ENCODE measurements around the gene BHLHE40. TPM values are rescaled to one million over a fixed set of nuclear protein-coding genes. Genes with fewer than 3 reads are reported as not detected.
A peak's percentile ranks its signal among the peaks of the same experiment; 100 is the strongest.

The BHLHE40 gene
- polyA plus RNA-seq, 1 donor from 2014 or later, result 11.1 TPM

DNA sequence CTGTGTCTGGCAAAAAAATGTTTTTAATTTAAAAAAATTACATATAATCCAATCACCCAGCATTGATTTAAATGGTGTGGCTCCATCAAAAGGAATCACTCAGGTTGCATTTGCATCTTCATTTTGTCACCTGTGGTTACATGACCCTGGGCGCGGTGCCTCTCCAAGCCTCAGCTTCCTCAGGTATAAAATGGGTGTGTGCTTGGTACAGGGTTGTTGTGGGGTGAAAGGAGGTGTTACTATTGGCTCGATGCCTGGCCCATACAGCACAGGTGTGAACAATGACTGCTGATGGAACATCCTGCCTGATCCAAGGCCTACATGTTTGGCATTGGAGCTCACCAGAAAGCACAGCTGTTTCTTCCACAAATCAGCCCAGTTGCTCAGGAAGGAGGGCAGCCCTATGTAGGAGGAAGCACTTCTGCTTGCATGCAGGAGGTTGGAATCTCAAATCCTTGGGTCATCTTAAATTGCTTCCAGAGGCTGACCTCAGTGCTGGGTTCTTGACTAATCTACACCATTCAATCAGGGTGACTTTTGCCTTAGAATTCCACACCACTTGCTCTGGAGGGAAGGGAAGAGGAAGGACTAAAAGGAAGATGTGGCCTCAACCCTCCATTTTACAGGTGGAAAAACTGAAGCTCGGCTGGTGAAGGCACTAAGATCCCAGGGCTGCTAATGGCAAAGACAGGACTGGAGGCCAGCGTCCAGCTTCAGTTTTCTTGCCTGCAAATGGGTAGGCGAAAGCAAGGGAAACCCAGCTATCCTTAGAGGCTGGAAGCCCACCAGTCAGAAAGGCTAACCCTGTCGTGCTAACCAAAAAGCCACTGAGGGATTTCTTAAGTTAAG is 31.7 kb downstream of the BHLHE40 start:
- H3K36me3 Mint-ChIP-seq, result peaks cover 3% of the 10 kb centered on the region
- peak overlapping the region; percentile 93 to 99 (median 98) for H3K27ac Mint-ChIP-seq
- peaks cover 3% of the 10 kb centered on the region for H3K27me3 Mint-ChIP-seq
- H3K4me3 Mint-ChIP-seq, result peak overlapping the region; percentile 61 to 87 (median 78)
- peaks cover 53 to 71% (median 57%) of the 10 kb centered on the region in 3 donors for H3K4me1 Mint-ChIP-seq
- no peaks in the 10 kb centered on the region for H3K9me3 Mint-ChIP-seq

DNA sequence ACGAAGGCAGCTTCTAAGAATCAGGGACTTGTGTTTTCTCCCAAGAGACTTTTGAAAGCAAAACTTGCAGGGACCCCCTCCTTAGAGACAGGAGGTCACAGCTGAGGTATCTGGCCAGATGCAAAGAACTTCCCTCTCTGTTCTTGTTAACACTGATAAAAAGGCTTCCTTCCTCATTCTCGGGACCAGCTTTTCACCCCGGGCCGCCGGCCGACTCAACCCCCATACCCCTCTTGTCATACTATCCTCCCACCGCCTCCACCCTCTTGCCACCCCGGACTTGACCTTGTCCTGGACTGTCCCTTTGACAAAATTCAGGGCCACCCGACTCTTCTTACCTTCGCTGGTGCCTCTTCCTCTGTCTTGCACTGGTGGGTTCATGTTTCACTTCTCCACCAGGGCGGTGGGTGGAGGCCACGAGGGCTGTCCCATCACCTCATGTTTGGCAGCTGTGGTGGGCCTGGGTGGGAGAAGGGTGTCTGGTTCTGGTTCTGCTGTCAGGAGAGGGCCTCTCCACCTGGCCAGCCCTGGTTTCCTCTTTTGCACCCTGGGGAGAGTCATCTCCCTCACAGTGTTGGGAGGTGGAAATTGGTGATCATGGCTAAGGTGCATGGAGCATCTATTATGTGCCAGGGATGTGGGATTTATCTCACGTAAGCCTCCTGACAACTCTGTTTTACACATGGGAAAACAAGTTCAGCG is 32.5 kb downstream of the BHLHE40 start:
- Mint-ChIP-seq H3K27me3 (peaks cover 3% of the 10 kb centered on the region), H3K9me3 (no peaks in the 10 kb centered on the region), H3K4me3 (peak overlapping the region; percentile 61 to 87 (median 78)), H3K4me1 (peaks cover 58 to 75% (median 62%) of the 10 kb centered on the region in 3 donors), H3K27ac (peak overlapping the region; percentile 93 to 99 (median 98)), H3K36me3 (peaks cover 3% of the 10 kb centered on the region)

DNA sequence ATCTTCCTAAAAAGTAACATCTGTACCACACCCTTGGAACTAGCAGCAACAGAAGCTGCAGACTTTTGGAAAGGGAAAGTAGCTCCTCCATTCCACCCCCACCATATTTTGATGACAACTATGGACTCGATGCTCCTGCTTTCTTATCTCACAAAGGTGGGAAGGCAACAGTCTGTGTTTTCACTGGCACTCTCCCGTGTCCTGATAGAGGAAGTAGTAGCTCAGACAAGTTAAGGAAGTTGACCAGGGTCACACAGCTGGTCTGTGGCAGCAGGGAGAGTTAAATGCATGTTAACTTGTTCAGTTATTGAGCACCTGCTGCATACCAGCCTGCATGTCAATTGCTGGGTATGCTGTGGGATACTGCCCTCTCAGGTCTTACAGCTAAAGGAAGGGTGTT is 33.1 kb downstream of the BHLHE40 start:
- H3K27me3 Mint-ChIP-seq, result no peaks in the 10 kb centered on the region
- H3K9me3 Mint-ChIP-seq, result no peaks in the 10 kb centered on the region
- H3K4me3 Mint-ChIP-seq, result peak overlapping the region; percentile 47 to 87 (median 78)
- H3K27ac Mint-ChIP-seq, result peak overlapping the region; percentile 93 to 99 (median 98)
- H3K4me1 Mint-ChIP-seq, result peaks cover 56 to 73% (median 60%) of the 10 kb centered on the region in 3 donors
- peaks cover 3% of the 10 kb centered on the region for H3K36me3 Mint-ChIP-seq

DNA sequence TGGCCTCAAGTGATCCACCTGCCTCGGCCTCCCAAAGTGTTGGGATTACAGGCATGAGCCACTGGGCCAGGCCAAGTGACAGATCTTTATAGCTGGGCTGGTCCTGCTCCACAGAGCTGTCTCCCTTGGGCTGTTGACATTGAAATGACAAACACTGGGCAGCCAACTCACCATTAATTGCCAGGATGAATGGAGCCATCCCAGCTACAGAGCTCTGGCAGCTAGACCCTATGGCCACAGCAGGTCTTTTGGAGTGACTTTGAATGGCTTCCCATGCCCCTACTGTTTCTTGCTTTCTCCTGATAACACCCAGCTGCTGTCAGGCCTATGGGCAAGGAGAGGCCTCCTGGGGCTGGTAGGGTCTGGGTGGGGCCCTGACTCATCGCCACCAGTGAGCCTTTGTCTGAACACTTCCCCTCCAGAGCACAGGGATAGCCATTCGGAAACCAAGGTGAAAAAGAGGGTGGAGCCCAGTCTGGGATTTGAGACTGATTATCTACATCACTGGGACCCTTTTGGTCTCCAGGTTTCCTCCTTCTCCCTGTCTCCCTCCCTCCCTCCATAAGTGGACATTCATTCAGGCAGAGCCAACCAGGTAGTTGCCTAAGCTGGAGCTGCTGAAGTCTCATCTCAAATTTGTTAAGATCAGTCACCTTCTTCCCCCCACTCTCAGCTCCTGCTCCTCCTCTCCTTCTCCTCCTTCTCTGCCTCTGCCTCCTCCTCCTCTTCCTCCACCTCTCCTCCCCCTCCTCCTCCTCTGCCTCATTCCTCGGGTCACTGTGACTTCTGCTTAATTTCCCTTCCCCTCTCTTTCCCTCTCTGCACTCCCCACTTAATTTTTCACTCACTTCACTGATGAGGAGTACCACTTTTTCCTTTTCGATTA is 34.0 kb downstream of the BHLHE40 start:
- H3K4me1 Mint-ChIP-seq, result peaks cover 49 to 68% (median 52%) of the 10 kb centered on the region in 3 donors
- H3K27ac Mint-ChIP-seq, result peak overlapping the region; percentile 90 to 98 (median 93)
- peaks cover 3% of the 10 kb centered on the region for H3K36me3 Mint-ChIP-seq
- H3K27me3 Mint-ChIP-seq, result no peaks in the 10 kb centered on the region
- peak overlapping the region in 2 of 4 donors; percentile 44 to 86 for H3K4me3 Mint-ChIP-seq
- no peaks in the 10 kb centered on the region for H3K9me3 Mint-ChIP-seq

DNA sequence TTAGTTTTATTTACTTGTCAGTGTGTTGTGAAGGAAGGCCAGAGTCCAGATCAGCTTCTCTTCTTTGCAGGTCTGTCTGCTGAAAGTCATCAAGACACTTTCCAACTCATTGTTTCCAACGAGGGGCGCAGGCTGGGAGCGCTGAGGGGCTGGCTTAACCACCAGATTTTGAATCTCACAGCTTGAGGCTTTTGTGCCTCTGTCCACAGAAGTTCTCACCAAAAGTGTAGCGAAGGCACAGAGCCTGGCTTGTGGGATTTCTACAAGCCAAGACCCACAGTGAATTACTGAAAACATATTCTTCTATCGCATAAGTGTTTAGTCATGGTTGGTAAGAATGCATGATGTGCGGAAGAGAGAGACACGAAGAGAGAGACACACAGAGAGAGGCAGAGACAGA is 35.2 kb downstream of the BHLHE40 start:
- Mint-ChIP-seq H3K4me1 (peaks cover 43 to 67% (median 44%) of the 10 kb centered on the region in 3 donors), H3K27ac (peak overlapping the region; percentile 3 to 98 (median 93)), H3K27me3 (no peaks in the 10 kb centered on the region), H3K4me3 (peak overlapping the region in 3 of 4 donors; percentile 5 to 40 (median 30)), H3K9me3 (no peaks in the 10 kb centered on the region), H3K36me3 (peaks cover 3% of the 10 kb centered on the region)

DNA sequence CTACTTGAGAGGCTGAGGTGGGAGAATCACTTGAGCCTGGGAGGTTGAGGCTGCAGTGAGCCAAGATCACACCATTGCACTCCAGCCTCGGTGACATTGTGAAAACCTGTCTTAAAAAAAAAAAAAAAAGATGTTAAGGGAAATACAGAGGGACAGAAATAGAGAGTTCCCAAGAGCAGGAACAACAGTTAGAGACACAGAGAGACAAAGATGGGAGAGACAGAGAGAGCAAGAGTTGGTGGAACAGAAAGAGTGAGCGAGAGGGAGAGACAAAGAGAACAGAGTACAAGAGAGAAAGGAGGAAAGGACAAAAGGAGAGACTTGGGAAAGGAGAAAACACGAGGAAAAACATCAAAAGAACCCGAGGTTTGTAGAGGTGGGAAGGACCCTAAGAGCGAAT is 35.8 kb downstream of the BHLHE40 start:
- Mint-ChIP-seq H3K4me3 (peak overlapping the region in 2 of 4 donors; percentile 5 to 53), H3K27me3 (no peaks in the 10 kb centered on the region), H3K27ac (peak overlapping the region; percentile 71 to 98 (median 93)), H3K4me1 (peaks cover 44 to 70% (median 47%) of the 10 kb centered on the region in 3 donors), H3K9me3 (no peaks in the 10 kb centered on the region), H3K36me3 (peaks cover 3% of the 10 kb centered on the region)

DNA sequence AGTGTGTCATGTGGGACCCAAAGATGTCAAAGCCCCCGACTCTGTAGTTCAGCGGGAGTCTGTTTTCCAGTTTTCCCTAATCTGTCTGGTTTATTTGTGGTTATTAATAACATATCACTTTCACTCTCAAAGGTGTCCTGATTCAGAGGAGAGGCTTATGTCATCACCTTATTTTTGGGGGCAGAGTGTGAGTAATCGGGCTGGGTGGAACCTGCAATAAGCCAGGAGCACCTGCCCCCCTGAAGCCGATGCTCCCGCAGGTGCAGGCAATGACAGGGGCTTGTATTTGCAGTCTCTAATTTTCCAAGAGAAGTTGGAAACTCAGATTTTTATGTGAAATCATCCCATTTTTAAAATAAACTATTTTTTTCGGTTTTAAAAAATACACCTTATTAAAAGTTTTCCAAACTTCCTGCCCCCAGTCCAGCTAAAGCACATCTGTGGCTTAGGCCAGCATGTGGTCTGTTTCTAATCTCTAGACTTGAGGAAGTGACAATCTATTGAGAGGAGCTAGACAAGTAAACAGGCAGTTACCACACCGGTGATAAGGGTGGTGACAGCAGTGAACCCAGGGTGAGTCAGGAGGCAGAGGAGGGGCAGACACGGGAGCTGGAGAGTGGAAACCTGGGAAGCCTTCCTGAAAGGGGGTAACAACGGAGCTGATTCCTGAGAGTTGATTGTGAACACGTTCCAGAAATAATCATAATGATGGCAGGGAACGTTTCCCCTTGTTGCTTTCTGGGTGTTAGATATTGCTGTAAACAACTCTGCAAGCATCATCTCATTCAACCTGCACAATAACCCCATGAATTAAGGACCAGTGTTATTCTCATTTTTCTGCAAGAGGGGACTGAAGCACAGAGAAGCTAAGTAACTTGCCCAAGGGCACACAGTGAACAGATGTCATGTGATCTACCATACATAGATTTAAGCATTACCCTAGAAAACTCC is 37.2 kb downstream of the BHLHE40 start:
- Mint-ChIP-seq H3K4me1 (peaks cover 39 to 63% (median 39%) of the 10 kb centered on the region in 3 donors), H3K4me3 (peak overlapping the region; percentile 0 to 39 (median 12)), H3K27me3 (no peaks in the 10 kb centered on the region), H3K9me3 (no peaks in the 10 kb centered on the region), H3K27ac (peak overlapping the region; percentile 13 to 77 (median 58)), H3K36me3 (peaks cover 3% of the 10 kb centered on the region)

DNA sequence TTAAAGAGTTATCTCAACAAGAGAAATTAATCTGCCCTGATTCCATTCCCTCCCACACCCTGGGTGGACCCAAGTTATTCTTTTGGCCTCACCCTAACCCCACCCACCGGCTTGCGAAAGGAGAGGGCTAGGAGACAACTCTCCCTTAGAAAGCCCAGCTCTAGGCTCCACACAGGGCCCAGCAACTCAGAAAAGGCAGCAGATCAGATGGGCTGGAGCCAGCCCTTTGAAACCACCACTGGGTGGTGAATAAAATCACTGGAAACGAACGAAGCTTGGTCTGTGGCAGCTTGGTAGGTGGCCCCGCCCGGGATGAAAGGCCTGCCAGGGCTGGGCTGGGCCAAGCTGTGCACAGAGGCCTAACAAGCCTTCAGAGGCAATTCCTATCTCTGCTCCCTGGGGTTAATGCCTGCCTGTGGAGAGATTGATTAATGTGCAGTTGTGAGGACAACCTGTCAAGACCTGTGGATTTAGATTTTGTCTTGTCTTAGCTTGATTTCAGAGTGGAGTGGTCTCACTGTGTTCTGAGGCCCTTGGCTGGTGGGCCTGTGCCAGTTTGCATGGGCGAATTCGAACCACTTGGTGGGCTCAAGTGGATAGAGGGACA is 38.8 kb downstream of the BHLHE40 start:
- Mint-ChIP-seq H3K9me3 (no peaks in the 10 kb centered on the region), H3K4me1 (peaks cover 30 to 51% (median 35%) of the 10 kb centered on the region in 3 donors), H3K36me3 (no peaks in the 10 kb centered on the region), H3K27ac (peak overlapping the region in 1 of 3 donors; percentile 51), H3K27me3 (no peaks in the 10 kb centered on the region), H3K4me3 (peak overlapping the region in 1 of 4 donors; percentile 72)

DNA sequence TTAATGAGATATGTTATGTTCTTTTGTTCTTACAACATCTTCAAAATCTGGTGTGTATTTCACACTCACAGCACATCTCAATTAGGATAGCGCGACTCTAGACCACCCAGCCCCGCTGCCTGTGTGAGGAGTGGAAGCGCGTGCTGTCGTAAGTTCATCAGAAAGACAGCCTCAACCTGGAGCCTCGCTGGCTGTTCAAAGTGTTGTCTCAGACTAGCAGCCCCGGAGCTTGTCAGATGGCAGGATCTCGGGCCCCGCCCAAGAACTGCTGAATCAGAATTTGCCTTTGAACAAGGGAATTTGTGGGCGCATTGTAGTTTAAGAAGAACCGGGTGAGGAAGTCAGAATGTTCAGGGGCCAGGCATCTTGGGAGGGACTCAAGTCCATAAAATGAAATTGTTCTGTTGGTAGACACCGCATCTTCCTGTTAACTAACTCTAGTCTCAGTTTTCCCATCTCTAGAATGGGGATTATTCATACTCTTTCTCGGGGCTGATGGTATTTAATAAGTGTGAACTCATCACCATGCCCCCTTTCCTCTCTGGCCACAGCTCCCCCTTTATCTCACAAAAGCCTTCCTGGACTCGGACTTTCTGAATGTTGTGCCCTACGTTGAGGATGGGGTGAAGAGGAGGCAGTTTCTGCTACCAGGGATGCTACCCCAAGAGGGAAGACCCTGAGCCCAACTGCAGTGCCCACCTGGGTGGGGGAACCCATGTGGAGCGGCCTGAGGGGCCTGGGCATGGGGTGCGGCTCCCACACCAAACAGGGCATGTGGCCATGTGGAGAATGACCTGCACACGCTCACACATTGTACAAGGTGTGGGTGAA is 40.4 kb downstream of the BHLHE40 start:
- Mint-ChIP-seq H3K4me3 (peak overlapping the region in 1 of 4 donors; percentile 51), H3K4me1 (peaks cover 19 to 37% (median 34%) of the 10 kb centered on the region in 3 donors), H3K36me3 (no peaks in the 10 kb centered on the region), H3K27me3 (no peaks in the 10 kb centered on the region), H3K27ac (peak overlapping the region in 2 of 3 donors; percentile 61 to 75), H3K9me3 (no peaks in the 10 kb centered on the region)

DNA sequence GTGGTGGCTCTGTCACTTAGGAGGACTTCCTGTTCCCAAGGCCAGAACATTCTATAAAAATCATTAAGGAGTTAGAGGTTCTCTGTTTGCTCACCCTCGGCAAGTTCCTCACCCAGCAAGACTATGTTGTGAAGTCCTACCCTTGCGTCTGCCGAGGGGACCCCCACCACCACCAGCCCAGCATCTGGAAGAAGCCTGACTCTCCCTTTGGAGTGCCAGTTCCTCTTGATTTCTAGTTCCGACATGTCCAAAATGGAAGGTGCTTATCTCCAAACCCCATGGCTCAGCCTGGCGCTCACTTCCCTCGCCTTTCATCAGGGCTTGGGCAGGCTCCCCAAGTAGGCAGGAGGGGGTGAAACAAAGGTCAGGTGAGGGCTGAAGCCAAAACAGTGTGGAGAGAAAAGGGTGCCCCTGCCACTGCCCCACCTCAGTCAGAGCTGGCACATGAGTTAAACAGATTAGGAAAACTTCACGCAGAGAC is 41.0 kb downstream of the BHLHE40 start:
- peak overlapping the region in 2 of 3 donors; percentile 61 to 75 for H3K27ac Mint-ChIP-seq
- H3K4me3 Mint-ChIP-seq, result no peak overlapping the region
- H3K4me1 Mint-ChIP-seq, result peaks cover 16 to 33% (median 33%) of the 10 kb centered on the region in 3 donors

DNA sequence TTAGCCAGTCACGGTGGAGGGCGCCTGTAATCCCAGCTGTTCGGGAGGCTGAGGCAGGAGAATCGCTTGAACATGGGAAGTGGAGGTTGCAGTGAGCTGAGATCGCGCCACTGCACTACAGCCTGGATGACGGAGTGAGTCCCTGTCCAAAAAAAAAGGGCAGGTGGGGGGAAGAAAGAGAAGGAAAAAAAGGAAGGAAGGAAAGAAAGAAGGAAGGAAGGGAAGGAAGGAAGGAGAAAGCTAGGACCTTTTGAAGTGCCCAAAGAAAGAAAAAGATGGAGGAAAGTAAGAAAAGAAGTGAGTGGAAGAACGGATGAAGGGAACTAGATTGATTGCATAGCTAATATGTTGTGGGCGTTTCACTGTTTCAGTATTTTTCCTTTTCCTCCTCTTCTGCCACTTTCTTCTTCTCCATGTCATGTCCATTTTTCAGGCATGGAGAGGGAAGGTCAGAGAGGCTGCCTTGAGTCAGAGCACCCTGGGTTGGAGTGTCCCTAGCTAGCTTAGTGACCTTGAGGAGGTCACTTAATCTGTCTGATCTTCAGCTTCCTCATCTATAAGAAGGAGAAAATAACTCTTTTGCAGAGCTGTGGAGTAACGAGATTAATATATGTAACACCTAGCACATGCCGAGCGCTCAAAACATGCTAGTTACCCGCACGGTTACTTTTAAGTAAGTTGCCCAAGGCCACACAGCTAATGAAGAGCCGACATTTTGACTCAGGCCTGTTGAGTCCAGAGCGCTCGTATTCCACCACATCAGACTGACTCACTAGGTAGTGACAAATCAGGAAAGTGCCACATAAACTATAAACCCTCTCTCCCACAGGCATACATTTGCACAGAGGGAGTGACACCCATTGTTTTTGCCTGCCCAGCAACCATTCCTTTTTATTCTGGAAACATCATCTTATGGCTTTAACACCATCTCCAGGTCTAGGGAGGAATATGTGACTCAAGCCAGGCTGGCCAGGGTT is 42.2 kb downstream of the BHLHE40 start:
- H3K4me3 Mint-ChIP-seq, result peak overlapping the region in 1 of 4 donors; percentile 34
- peak overlapping the region in 1 of 3 donors; percentile 75 for H3K27ac Mint-ChIP-seq
- no peaks in the 10 kb centered on the region for H3K27me3 Mint-ChIP-seq
- no peaks in the 10 kb centered on the region for H3K9me3 Mint-ChIP-seq
- H3K36me3 Mint-ChIP-seq, result no peaks in the 10 kb centered on the region
- H3K4me1 Mint-ChIP-seq, result peaks cover 11 to 31% (median 24%) of the 10 kb centered on the region in 3 donors

More for the DNA sequence above, 41.0 kb downstream of the BHLHE40 start:
- Mint-ChIP-seq H3K27me3 (no peaks in the 10 kb centered on the region), H3K9me3 (no peaks in the 10 kb centered on the region), H3K36me3 (no peaks in the 10 kb centered on the region)
